NK-92 (cell line): Measurements from ENCODE around the gene HTATIP2.
A peak's percentile ranks its signal among the peaks of the same experiment; 100 is the strongest.
"Not testable (repeated sequence)": the region's sequence is repeated elsewhere in the genome, so short reads cannot be mapped to it uniquely, and the experiment has no call there.

Experiments used
- DNase-seq: peaks from one replicate; lab custom pipeline; 2025; ENCODE audit not compliant: unreplicated experiment; lab: John Stamatoyannopoulos, UW

HTATIP2 gene

DNA sequence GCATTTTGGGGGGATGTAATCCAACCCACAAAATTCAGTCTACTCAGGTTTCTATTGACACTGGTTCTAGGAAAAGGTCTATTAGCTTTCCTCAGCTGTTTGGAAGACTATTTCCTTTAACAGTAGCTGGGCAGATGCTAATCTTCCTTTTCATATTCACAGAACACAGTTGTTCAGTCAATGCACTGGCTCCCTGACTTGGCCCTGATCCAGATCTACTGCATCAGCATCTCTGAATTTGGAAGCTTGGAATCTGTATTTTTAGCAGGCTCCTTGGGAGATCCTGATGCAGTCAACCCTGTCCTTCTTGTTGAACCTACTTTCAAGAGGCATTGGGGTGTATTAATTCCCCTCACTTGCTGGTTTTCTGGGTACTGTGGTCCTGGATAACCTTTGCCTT is 6.3 kb downstream of the HTATIP2 start:
- no peak for DNase-seq

DNA sequence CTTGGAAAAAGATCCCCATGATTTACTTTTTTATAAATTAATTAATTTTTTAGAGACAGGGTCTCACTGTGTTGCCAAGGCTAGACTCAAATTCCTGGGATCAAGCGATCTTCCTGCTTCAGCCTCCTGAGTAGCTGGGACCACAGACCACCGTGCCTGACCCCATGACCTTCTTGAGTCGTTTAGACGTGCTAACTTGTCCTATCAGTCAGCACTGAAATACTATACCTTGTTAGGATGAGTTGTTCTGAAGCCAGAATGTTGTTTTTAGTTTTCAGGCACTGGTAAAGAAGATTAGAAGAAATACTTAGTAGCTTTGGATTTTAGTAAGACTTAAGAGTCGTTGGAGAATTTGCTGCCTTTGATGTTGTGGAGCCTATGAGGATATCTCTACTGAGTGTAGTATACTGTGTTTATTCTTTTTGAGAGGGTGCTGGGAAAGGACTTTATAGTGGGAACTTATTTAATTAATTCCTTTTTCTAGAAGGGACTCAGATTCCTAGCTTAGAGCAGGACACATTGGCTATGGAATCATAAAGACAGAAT is 8.6 kb downstream of the HTATIP2 start:
- DNase-seq: no peak

DNA sequence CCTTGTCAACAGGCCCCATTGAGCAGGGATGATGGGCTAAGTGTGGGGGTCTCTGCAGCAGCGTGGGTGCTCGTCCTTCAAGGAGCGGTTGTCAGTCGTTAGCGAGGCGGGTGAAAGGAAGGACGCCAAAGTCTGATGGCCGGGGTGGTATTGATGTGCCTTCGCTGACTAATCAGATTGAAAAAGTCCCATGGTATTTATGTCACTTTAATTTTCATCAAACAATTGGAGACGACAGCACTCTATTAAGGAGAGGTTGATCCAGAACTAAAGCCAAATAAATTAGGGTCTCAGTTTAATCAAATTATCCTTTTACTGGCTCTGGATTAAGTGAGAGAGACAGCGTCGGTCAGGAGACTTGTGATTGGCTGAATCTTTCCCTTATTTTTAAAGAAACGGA is 9.6 kb downstream of the HTATIP2 start:
- no peak for DNase-seq

DNA sequence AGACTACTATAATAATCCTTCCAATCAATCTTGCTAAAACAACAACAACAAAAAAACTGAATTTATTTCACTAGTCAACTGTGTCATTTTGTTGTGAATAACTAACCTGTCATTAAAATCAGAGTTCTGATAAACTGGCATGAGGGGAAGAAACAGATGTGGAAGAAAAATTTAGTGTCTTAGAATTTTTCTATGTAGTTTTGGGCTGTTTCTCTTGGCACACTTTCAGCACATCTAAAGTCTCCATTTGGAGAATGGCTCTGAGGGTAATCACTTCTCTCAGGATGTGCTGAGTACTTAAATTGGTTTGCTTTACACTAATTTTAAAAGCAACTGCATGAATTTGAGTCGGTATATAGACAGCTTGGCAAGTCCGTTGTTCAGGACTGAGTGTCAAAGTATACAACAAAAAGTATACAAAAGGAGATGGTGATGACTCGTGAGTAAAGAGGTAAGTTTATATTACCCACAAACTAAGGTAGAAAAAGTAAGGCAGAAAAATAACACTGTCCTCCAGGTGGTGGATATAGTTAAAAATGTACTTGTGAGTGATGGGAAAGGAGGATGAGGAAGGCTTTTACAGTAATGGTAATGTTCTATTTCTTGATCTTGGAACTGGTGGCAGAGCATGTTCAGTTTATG is 10.2 kb downstream of the HTATIP2 start:
- DNase-seq: no peak

DNA sequence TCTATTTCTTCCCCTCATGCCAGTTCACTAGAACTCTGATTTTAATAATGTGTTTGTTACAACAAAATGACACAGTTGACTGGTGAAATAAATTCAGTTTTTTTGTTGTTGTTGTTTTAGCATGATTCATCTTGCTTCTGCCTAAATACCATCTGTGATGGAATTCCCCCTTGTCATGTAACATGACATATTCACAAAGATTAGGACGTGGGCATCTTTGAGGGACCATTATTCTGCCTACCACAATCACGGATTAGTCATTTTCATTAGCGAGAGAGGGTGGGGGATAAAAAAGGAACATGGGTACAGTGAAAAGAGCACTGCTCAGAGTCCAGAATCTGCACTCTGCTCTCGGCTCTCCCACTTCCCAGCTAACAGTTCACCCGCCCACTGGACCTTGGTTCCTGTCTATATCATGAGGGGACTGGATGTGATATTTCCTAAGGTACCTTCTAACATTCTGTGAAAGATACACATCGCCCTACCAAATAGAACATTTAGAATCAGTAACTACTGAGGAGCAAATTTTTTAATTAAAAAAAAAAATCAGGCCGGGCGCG is 11.3 kb downstream of the HTATIP2 start:
- DNase-seq: no peak

DNA sequence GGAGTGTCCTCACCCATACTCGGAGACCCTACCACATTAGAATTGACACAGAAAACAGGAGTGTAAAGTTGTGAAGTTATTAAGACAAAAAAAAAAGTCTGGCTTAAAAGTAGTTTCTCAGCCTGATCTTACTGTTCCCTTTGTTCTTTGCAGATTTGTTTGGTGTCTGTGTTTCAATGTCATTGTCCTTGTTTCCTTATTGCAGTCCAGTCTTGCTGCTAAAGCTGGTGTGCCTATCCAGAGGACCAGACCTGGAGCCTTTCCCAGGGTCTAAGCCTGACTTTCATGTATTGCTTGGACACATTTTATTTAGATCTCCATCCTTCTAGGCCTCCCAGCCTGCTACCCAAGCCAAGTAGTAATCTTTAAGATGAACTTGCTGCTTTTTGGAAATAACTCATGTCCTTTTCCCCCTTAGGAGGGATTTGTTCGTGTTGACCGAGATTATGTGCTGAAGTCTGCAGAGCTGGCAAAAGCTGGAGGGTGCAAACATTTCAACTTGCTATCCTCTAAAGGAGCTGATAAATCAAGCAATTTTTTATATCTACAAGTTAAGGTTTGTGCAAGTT is 12.7 kb downstream of the HTATIP2 start:
- DNase-seq: no peak

DNA sequence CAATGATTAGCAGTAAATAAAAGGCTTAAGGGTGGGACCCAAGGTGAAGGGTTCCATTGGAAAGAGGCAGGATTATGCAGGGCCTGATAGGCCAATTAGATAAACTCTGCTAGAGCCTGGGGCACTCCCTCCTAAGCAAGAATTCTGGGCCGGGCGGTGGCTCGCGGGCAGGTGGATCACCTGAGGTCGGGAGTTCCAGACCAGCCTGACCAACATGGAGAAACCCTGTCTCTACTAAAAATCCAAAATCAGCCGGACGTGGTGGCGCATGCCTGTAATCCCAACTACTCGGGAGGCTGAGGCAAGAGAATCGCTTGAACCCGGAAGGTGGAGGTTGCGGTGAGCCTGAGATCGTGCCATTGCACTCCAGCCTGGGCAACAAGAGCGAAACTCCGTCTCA is 22.5 kb downstream of the HTATIP2 start:
- not testable (repeated sequence) for DNase-seq

DNA sequence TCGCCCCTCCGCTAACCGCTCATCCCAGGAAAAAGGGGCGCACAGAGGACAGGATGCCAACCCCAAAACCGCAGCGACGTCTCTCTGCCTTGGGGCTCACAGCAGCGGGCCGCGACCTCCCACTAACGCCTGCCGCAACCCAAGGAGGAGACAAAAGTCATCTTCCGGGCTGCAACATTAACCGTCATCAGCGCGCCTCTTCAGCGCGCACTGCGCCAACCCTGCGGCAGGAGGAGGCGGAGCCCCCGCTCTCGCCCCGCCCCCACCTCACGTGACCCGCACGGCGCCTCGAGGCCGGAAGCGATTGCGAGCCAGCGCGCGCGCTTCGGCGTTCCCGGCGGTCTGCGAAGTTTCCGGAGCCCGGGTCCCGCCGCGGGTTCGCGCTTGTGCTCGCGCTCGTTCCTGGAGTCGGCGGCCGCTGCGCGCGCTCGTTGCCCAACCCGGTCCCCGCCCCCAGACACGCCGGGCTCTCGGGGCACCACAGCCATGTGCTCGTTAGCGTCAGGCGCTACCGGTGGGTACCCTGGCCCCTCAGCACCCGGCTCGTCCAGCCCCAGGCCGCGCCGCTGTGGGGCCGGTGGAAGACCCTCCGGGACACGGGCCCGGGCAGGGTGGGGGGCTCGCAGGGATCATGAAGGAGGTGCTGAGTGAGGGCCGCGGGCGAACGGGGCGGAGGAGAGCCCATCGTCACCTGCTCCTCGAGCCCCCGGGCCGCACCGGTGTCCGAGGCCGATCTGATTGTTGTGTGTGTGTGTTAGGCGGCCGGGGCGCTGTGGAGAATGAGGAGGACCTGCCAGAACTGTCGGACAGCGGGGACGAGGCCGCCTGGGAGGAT is 24.0 kb downstream of the HTATIP2 start, which contains the start of gene PRMT3:
PRMT3 (plus strand) TSS at position 456 of the 835 bp plus-strand sequence; CDS start at position 487, 31 bp downstream.
- DNase-seq: peak; percentile 84

DNA sequence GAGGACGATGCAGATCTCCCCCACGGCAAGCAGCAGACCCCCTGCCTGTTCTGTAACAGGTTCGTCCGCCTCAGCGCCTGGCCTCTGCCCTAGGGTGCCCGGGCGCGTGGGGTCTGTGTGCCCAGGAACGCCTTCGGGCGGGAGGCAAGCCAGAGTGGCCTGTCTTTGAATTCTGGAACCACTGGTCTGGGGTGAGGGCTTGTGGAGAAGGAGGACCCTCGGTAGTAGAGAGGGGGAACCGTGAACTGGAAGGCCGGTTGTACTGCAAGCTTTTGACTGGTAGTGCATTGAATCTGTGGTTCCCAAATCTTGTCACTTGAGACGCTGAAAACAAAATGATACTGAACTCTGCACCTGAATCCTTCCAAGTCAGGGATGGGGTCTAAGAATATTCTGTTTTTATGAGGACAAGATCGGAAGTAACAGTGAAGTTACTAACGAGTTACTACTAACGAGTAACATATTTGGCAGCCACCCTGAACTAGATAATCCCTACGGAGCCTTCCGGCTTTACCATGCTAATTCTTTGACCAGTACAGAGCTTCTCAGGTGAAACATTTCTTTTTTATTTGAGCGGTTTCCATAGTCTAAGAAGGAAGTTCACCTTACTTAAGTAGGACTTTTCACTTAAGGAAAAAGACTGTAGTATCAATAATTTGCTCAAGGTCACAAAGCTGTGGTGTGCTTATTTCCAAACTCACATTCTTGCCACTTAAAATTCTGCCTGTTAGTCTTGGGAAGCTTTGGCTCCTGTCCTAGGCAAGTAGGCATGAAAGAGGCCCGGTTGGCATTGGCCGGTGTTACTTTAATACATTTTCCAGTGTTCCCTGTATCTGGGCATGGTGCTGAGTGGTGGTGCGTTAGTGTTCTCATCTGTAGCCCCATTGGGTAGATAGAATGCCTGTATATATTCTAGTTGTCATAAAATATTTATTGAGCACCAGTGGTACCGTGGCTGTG is 24.9 kb downstream of the HTATIP2 start:
- DNase-seq: no peak

DNA sequence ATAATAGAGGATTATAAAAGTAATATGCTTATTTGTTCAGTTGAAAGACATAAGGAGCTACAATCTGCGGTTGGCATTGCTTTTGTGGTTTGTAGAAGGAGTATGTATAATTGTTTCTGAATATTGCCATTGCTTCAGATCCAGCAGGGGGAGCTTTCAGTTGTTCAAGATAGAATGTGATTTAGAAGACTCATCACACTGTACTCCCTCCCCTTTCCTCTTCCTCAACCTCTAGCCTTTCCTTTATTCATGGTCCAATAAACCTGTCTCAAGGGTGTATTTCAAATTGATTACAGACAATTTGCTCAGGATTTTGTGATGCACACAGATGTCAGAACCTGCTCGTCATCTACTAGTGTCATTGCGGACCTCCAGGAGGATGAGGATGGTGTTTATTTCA is 33.8 kb downstream of the HTATIP2 start:
- DNase-seq: no peak

DNA sequence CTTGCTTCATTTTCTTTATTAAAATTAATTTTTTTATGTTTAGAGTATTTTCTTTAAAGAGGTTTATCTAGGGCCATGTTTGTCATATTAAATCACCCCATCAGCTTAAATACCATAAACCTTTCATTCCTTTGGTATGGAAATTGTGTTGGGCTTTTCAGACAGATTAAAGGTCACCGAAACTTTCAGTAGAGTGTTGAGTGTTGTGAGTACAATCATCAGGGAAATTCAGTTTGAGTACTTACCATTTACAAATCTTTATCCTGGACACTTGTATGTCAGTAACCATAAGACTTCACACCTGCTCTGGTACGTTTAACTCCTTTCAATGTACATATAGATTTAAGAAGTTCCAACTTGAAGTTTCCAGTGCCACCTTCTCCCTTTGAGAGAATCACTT is 36.0 kb downstream of the HTATIP2 start:
- DNase-seq: no peak

DNA sequence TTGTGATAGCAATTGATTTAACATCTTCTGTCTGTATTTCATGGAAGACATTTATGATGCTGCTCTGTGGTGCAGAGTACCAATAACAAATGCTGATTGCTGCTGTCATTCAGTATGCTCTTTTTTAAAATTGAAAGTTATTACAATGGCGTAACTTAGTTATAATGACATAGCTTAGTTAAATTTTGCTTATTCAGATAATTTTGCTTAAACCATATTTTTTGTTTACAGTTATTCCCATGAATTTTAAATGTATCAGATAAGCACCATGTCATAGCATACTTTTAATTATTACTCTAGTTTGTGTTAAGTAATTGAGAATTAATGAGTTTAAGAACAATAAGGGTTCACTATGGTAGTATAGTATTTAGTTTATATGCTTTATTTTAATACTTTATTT is 39.5 kb downstream of the HTATIP2 start:
- DNase-seq: no peak

DNA sequence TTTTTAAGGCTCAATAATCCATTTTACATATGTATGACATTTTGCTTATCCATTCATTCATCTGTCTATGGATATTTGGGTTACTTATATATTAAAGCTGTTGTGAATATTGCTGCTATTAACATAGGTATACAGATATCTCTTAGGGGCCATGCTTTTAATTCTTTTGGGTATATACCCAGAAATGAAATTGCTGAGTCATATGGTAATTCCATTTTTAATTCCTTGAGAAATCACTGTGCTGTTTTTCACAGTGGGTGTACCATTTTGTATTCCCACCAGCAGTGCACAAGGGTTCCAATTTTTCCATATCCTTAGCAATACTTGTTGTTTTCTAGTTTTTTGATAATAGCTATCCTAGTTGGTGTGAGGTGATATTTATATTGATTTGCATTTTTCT is 43.0 kb downstream of the HTATIP2 start:
- no peak for DNase-seq

DNA sequence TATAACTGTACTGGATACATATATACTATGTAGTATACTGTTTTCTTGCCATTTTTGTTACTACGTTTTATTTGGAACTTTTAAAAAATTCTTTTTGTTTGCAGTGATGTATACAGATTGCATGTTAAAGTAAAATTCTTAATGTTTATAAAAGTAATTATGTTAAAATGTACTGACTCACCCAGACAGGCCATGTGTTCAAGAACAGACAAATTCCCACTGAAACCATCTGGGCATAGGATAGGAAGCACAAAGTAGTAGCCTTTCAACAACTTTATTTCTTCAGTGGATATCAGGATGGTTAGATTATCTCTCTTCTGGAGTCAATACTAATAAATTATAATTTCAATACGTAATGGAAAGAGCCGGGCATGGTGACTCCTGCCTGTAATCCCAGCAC is 43.8 kb downstream of the HTATIP2 start:
- no peak for DNase-seq

DNA sequence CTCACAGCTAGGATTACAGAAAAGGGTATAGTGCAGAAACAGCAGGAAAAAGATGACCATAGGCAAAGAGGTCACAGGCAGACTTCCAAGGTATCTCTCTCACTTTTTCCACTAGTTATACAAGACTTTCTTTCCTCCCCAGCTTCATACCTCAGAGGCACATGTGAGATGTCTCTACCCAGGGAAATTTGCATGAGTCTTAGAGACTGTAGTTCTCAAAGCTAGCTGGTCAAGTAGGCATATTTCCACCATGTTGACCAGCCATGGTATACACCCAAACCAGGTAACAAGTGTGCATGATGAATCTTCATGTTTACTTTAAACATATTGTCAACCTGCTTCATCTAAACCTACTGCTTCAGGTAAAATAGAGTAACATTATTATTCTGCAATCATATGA is 51.9 kb downstream of the HTATIP2 start:
- DNase-seq: no peak

DNA sequence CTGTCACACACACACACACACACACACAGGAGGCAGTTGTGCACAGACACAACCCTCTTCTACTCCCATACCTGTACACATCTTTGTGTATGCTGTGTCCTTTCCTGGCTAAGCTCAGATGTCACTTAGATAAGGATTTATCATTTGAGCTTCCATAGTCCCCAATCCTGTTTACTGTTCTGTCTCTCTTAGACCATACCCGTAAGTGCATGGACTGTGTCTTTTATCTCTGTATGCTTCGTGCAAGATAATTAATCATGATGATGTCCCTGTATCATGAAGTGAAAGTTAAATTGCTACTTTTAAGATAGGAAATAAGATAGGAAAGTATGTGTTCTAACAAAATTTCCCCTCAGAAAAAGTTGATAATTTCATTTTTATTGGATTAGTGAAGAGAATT is 54.3 kb downstream of the HTATIP2 start:
- DNase-seq: no peak

DNA sequence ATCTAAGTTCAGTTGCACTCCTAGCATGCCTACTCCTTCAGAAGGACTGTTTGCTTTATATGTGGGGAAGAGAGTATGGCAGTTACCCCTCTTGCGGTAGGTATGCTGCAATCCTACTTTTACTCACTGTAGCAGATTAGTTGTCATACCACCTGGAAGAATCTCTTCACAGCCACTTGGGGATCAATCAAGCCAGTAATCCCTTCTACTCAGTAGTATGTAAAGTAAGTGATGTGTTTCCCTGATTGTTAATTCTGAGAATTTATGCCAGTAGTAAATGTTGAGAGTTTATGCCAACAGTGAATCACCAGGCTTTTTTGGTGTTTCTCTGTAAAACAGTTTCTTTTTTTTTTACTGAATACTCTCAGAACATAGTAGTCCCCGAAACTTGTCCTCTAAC is 58.4 kb downstream of the HTATIP2 start:
- DNase-seq: no peak

DNA sequence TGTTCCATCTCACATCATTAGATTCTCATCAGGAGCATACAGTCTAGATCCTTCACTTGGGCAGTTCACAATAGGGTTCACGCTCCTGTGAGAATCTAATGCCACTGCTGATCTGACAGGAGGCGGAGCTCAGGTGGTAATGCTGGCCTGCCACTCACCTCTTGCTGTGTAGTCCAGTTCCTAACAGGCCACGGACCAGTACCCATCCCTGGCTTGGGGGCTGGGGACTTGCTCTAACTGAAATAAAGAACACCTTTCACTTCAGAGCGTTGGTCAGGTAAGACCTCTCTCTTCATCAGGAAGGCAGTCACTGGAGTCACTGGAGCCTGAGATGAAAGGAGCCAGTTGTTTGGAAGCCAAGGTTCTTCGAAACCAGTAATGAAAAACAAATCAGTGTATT is 65.7 kb downstream of the HTATIP2 start:
- DNase-seq: no peak
